HL-60/S4 treated with retinoic acid at 250 ng/mL for 4 days and 3 days (cell line): Measurements from ENCODE around the gene CADM3.

Experiments used
- in situ Hi-C: fragments of 300-500 bp; cut with MboI; formaldehyde crosslinking; loops from 2 replicates; pipeline ENCODE4 v1.7.0; 2022; ENCODE audit warnings: low sequenced_read_pairs

The CADM3 gene

GRCh38 chr1:159204161-159205141, 33.0 kb downstream of the CADM3 start, which contains the start of gene ACKR1:
Gene ACKR1, plus strand, starts transcription at chr1:159204875. Its CDS starts 85 bp downstream, at chr1:159204960.
- in situ Hi-C loops = no loop called here

- in situ Hi-C loops = no loop called here
Measured at GRCh38 chr1:159205225-159205624, 33.8 kb downstream of the CADM3 start.

DNA sequence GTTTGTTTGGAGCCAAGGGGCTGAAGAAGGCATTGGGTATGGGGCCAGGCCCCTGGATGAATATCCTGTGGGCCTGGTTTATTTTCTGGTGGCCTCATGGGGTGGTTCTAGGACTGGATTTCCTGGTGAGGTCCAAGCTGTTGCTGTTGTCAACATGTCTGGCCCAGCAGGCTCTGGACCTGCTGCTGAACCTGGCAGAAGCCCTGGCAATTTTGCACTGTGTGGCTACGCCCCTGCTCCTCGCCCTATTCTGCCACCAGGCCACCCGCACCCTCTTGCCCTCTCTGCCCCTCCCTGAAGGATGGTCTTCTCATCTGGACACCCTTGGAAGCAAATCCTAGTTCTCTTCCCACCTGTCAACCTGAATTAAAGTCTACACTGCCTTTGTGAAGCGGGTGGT, 34.7 kb downstream of the CADM3 start:
- in situ Hi-C loops = no loop called here

GRCh38 chr1:159207080-159207479, 35.7 kb downstream of the CADM3 start:
- in situ Hi-C loops = no loop called here

- in situ Hi-C loops = no loop called here
Measured at GRCh38 chr1:159207774-159208173, 36.4 kb downstream of the CADM3 start.

DNA sequence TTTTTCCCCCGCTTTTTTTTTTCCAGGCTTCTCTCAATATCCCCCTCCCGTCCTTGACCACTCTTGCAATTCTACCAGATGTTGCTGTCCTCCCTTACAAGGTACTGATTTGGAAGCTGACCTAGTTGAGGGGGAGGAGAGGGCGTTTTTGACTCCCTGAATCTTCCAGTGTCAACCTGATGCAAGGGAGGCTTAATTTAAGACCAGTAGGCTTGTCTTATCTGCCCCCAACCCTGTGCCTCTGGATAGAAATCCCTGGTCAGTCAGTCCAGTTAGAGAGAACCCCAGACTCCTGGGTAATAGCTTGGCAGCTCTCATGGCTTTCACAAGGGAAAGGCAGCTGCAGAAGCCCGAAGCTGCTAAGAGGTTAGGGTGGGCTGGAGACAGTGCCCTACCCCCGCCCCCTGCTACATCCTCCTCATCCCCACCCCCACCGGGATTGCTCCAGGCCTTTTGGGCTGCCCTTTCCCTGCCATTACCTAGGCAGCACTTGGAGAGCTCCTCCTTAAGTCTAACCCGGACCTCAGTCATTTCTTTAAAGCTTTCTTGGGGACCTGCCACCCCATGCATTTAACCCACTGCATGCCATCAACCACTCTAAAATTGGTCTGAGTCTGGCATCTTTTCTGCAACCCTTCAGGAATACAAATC, 36.9 kb downstream of the CADM3 start:
- in situ Hi-C loops = no loop called here

- in situ Hi-C loops = no loop called here
Measured at GRCh38 chr1:159209061-159209460, 37.6 kb downstream of the CADM3 start.

- in situ Hi-C loops = no loop called here
Measured at GRCh38 chr1:159211331-159212136, 40.1 kb downstream of the CADM3 start.

- in situ Hi-C loops = no loop called here
Measured at GRCh38 chr1:159212596-159212995, 41.2 kb downstream of the CADM3 start.

DNA sequence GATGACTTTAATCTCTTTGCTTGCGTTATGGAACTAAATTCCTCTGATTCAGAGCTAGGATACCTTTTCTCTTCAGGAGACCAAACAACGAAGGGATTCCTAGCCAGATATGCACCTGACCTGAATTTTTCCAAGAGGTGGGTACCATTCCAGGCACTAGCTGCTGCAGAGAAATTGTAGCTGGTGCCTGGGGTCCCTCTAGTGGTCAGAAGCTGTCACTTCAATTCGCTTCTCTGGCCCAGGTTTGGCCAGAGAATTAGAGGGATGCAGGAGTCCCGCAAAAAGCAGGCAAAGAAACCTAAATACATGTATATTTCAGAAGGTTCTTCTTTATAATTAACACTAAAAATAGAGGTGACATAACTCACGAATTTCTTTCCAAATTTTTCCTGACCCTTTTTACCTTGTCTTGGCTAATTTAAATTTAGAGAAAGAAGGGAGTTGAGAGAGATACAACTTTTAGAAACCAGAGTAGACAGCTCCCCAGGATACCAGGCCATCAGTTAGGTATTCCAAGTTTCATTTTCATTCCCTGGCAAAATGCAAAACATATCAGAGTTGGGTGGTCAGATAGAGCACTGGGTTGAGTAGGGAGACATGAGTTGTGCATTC, 42.8 kb downstream of the CADM3 start:
- in situ Hi-C loops = no loop called here

- in situ Hi-C loops = no loop called here
Measured at GRCh38 chr1:159218649-159219636, 47.5 kb downstream of the CADM3 start.

DNA sequence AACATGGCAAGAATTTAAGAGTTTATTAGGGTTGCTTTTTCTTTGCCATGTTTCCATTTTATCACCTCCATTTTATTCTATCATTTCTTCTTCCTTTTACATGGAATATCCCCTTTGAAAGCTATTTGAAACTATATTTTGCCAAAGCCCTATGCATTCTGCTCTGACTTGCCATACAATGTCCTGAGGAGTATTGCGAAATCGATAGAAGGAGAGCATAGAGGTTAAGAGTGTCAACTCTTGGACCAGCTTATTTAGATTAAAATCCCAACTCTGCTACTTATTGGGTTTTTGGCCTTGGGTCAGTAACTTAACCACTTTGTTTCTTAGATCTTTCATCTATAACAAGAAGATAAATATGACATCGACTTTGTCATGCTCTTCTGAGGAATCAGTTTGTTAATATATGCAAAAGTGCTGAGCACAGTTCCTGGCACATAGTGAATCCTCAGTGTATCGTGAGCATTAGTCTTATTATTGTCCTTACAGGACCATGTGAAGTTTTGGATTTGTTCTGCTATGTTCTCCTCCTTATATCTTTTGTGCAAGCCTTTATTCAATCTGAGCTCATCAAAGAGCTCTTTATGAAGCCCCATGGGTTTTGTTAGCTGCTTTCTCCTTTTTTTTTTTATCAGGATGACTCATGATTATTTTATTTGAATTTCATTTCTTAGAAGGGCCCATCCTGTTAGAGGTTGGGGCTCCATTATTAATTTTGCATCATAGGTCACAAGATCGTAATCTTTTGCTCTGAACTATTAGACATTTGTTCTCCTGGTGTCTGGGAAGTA, 50.9 kb downstream of the CADM3 start:
- in situ Hi-C loops = no loop called here

DNA sequence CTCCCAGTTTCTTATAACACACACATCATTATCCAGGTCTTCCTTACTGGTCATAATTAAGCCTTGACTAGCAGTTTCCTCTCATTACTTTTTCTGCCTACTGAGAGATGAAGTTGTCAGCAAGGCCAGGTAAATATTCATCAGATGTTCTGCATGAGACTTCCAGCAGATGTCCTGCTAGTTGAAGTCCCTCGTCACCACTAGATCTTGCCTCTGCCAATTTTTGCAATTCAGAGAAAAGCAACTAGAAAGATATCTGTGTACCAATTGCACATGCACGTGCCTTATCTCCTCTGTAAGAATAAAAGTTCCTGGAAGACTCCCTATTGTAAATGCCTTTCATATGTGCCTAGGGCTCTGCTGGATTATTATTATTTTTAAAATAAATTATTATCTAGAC, 51.6 kb downstream of the CADM3 start:
- in situ Hi-C loops = no loop called here

GRCh38 chr1:159228554-159228953, 57.1 kb downstream of the CADM3 start:
- in situ Hi-C loops = no loop called here

DNA sequence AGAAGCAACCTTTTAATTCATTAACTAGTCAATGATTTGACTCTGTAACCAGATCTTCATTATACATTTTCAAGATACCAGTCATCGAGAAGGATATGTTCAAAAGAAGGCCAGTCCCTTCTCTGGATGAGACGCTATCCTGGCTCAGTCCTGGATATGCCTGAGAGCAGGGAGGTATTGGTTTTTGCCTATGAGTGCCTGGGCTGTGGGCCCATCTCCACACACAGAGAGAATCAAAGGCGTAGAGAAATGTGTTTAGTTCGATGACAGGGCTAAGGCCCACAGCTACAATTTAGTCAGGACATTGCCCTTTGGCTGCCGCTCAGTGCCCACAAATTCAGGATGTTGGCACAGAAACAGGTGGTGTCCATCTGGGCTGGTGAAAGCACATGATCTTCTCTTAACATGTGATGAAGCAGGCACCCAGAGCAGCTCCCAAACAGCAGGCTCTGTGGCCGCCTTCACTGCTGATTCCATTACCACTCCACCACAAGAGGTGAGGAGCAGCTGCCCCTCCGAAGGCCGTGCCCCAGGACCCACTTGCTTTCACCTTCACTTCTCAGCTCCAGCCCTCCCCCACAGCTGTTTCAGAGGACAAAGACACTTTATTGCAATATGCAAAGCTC, 58.0 kb downstream of the CADM3 start:
- in situ Hi-C loops = no loop called here

GRCh38 chr1:159229896-159230295, 58.5 kb downstream of the CADM3 start:
- in situ Hi-C loops = no loop called here

DNA sequence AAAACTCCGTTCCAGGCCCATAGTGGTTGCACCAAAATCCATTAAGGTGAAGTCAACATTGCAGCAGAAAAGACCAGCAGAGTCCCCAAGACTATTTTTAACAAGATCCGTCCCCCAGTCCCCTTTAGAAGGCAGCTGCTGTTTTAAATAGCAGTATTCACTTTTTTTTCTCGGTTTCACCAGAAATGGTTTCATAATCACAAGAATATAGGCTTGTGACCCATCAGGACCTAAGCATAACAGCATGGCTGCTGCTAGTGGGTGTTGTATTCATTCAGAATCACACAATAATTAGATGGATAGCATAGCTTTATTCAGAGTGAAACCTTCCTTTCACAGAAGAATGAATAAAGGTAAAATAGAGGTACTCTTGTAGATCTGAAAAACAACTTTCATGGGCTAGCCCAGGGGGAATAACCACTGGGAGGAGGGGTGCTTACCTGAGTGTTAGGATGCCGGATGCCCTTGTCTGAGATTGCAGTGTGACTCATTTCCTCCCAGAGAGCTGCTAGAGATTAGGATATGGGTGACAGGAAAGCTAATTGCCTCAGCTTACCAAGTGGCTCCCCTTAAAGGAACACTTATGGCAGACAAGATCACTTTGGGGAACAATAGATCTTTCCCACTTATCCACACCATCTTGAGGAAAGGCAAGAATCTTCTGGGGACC, 68.3 kb downstream of the CADM3 start:
- in situ Hi-C loops = no loop called here

DNA sequence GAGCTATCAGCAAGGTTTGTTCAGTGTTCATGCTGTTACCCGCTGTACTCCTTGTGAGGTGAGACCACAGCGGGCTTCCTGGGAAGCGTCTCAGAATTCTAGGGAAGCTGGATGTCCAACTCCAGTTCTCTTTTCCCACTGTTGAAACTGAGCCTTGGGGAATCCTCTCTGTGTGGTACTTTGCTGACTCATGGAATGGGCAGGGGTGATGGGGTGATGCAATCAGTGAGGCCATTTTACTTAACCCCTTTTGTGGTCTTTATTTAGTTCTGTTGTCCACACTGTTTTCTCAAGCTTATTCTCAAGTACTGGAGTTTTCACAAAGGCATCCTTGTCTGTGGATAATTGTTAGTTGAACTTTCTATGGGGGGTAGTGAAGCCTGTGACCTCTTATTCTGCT, 75.9 kb downstream of the CADM3 start:
- in situ Hi-C loops = no loop called here
